Occipital lobe (tissue), 2 donors: ENCODE data around the gene GINS1. TPM values are rescaled to one million over a fixed set of nuclear protein-coding genes. Genes with fewer than 3 reads are reported as not detected.
"Not testable (repeated sequence)": the region's sequence is repeated elsewhere in the genome, so short reads cannot be mapped to it uniquely, and the experiment has no call there.

Experiments
- DNase-seq: peaks from one replicate; lab custom pipeline; 2025; lab: John Stamatoyannopoulos, UW
- total RNA-seq: library from RNA; depleted of rRNA; stranded (reverse); fragments of >200 nt; gene quantifications from one replicate; pipeline ENCODE4 v1.2.3, GENCODE V29; 2014

Gene GINS1
- total RNA-seq, 1 donor from 2014 or later = 9.7 TPM

DNA sequence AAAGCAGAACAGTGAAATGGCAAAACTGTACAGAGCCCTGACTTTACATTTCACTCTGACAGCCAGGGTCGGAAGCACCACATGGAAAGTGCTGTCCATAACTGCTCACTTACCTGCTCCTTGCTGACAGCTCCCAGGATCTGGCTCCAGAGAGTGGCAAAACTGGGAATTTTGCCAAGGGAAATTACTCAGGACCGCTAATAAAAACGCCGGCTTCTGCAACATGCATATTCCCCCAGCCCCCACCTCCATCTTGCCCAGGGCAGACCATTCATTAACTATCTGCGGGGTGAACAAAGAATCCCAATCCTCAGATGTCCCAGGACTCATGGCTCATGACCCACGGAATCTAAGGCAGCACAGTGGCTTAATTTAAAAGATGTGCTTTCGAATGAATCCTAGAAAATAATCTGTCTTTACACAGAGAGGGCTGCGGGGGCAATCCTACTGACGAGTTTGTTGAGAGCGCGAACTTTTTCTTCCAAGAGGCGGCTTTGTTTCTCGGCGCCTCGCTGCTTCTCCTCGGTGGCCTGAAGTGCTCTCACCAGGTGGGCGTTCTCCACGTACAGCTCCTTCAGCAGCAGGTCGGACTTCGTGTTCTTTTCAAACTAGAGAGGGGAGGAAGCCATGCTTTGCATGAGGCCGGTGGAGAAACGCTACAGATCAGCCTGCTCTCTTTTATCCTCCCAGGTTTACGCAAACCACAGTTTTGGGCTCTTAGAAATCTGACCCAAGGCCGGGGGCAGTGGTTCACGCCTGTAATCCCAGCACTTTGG lies 45.8 kb downstream of the GINS1 start:
- no peak for DNase-seq

DNA sequence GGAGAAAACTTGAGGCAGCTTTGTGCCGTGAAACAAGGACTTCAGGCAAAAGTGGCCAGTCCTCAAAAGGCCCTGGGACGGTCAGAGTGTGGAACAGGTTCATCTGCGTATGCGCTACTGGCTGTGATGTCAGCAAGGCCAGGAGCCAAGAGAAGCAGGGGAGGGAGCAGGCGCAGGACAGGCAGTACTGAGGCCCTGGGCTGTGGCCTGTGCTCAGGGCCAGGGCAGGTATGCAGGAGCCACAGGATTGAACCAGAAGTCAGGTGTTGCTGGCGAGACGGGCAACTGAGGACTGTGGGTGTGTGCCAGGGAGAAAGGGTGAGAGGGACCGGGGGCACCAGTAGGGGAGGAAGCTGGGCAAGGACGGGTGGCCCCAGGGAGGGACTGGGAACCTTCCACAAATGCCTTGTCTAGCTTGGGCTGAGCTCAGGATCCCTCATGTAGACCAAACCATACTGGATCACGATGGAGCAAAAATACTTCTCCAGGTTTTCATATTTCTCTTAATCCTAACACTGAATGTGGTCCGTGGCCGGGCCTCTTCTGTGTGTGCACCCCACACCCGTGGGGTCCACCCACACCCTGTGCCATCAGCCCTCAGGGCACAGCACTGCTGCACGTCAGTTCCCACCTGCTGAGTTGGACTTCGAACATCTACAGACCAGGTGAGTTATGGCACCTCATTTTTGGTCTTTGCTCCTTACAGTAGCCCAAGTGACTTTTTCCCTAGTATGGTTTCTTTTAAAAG lies 46.9 kb downstream of the GINS1 start:
- DNase-seq = no peak

- DNase-seq = no peak
Measured at GRCh38 chr20:25457886-25458680, 50.6 kb downstream of the GINS1 start.

DNA sequence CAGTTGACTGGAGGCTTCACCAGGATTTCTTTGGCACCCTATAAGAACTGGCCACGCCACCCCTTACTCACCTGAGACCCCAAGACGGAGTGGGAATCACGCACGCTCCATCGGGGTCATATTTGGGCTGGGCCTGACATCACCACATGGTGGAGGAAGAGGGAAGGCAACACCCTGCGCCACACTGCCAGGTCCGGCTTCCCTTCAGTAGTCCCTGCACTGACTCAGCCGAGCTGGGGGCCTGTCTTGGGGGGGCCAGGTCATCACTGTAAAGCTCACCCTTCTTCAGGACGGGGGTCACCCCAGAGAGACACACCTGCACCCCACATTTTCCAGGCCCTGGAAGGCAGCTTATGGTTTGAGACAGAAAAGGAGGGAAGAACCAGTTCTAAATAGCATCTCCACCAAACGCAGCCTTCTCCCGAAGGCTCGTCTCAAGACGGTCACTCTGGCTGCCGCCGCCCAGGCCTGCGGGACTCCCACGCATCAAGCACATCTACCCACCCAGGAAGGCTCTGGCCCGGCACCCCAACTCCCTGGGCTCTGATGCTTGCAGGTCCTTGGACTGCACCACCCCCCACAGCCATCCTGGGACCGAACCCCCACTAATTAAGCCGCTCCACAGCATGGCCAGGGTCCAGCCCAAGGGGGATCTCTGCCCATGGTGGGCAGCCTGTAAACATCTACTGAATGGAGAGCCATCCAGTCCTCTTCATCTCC lies 51.8 kb downstream of the GINS1 start:
- no peak for DNase-seq

DNA sequence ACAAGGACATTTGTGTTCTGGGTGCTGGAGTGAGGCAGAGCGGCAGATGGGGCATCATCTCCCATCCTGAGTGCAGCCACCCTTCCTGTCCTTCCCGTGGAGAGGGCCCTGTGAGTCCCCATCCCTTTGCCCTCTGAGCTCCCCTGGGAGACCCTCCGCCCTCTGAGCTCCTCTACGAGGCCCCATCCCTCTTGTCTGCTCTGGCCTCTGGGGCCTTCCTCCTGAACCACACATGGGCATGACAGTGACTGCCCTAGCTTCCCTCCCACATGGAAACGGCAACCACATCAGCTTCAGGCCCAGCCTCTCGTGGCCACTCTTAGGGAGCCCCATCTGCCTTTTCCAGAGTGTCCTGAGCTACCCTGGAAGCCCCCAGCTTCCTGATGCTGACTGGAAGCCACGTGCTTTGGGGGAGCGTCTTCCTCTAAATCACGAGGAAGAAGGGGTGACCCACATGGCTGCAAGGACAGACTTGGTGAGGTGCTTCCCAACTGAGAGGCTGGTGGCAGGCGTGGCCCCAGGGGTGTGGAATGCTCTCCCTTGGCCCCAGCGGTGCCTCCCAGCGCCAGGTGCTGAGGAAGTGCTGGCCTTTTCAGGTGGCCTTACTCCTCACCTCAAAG lies 52.6 kb downstream of the GINS1 start:
- no peak for DNase-seq

DNA sequence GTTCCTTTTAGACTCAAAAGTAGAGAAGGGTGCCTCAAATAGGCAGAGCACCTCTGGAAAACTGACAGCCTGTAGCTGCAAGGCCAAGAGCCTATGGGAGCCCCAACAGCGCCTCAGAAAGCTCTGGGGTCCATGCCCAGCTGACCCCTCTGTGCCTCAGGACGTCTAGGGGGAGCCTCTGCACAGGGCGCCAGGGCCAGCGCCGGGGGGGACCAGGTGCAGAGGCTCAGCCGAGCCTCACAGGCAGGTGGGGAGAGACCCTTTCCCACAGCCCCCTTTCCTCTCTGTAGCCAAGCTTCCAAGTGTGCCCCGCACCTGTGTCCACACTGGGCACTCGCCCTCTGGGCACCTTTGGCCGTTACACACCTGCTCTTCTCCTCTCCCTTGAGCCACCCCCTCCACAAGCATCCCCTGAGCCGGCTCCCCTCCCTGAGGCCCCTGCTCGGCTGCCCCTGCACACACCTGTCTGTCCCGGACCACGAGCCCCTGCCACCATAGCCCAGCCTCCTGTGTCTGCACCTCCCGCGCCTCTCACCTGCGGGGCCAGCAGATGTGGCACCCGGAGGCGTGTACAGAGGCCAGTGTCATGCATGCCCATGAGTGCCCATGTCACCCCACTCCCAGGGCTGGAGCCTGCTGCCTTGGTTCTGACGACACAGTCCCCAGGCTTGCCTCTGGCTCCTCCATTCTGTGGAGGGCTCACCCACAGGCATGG lies 53.2 kb downstream of the GINS1 start:
- no peak for DNase-seq

DNA sequence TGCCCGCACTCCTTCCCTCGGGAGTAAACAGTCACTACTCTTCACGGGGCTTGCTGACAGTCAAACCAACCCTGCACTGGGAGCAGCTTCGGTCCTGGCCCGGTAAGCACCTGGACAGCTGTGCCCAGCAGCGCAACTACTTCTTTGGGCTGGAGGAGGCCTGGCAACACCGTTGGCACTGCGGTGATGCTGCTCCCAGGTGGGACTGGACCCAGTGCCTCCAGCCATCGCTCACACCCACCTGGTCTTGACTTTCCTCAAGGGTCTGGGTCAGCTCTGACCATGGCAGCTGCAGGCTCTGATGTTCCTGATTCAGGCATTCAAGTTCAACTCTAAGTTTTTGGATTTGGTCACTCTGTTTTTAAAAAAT lies 53.8 kb downstream of the GINS1 start:
- DNase-seq = no peak

GRCh38 chr20:25461786-25462545 lies 54.5 kb downstream of the GINS1 start:
- DNase-seq = no peak

DNA sequence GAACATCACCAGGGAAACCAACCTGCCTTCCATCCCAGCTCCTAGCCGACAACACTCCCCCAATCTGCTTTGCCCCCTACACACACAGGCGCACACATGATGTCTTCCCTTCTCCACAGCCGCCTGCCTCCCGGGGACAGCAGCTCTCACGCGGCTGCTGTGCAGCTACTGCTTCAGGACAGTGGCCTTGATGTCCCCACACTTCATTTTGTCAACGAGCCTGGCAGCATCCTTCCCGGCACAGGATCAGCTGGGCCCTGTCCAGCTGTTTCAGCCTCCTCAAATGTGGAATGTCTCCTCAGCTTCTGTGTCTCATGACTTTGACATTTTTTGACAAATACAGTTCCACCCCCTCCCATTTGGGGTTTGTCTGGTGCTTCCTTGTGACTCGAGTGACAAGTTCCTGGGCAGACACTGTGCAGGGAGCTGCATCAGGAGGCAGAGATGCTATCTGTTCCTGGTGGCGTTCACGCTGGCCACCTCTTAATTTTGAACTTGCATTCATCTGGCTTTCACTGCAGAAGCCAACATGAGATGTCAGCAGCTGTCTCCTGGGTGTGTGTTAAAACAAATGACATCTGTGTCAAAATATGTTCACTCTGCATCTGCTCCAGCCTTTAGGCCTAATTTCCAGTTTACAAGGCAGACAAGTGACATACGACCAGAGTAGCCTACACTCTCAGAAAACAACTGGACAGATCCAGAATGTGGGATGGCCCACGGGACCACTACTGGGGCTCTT lies 57.2 kb downstream of the GINS1 start:
- DNase-seq = no peak

GRCh38 chr20:25465243-25466135 lies 58.0 kb downstream of the GINS1 start:
- no peak for DNase-seq

DNA sequence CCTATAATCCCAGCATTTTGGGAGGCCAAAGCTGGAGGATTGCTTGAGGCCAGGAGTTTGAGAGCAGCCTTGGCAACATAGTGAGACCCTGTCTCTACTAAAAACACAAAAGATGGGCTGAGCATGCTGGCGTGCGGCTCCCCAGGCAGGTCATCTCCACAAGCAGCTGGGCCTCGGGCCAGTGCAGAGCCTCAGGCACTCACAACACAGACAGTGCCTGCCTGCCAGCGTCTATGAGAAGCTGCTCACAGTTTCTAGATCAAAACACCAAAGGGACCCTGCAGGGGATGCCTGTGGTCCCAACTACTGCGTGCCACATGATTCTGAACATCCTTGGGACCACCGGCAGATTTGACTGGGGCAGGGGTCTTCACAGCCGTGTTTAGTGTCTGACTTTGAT lies 59.4 kb downstream of the GINS1 start:
- no peak for DNase-seq

GRCh38 chr20:25467441-25467840 lies 60.0 kb downstream of the GINS1 start:
- DNase-seq = no peak

GRCh38 chr20:25468126-25469075 lies 60.9 kb downstream of the GINS1 start:
- DNase-seq = no peak

DNA sequence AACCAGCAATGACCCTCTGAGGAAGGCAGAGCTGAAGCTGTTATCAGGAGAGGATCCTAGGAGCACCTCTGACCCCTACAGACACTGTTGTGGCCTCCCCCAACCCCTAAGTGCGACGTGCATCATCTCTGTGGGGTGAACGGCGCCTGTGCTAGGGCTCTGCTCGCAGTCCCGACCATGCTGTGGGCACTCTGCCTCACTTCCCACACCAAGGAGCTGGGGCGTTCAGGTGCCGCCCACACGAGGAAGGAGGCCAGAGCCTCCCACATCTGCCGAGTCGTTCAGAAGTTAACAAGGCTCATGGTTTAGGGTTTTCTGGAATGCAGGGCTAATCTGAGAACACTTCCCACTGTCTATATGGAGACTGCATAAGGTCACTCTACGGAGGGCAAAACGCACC lies 62.1 kb downstream of the GINS1 start:
- DNase-seq = no peak

DNA sequence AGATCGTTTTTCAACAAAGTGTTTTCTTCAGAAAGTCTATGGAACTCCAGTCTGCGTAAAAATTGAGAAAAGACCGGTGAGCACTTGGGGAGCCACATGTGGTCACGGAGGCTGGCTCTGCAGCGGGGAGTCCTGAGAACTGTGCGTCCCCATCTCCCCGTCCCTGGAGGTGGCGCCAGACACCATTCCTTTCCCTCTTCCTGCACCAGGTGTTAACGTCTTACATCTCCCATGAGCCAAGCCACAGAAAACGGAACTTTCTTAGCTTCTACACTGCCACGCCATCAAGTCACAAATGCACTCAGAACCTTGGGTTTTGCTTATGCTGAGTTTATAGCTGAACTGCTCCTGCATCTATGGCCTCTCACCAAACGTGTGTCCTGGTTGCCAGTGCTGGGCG lies 62.6 kb downstream of the GINS1 start:
- no peak for DNase-seq

DNA sequence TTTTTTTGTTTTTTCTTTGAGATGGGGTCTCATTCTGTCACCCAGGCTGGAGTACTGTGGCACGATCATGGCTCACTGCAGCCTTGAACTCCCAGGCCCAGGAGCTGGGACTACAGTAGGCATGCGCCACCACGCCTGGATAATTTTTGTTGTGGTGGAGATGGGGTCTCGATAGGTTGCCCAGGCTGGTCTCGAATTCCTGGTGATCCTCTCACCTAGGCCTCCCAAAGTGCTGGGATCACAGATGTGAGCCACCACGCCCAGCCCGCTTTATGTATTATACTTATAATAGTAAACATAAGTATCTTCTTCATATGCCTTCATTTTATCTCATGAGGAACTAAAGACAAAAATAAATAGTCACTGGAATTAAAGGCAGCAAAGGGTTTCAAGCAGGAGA lies 63.5 kb downstream of the GINS1 start:
- no peak for DNase-seq

DNA sequence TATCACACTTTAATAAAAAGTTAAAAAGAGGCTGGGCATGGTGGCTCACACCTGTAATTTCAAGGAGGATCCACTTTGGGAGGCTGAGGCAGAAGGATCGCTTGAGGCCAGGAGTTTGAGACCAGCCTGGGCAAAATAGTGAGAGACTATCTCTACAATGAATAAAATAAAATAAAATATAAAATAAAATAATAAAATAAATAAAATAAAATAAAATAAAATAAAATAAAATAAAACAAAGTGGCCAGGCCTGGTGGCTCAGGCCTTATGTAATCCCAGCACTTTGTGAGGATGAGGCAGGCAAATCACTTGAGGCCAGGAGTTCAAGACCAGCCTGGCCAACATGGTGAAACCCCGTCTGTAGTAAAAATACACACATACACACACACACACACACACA lies 65.8 kb downstream of the GINS1 start:
- DNase-seq = not testable (repeated sequence)
